ENCODE measurements around the gene CHML.

- TF ChIP-seq CTCF (conservative IDR thresholded peaks at IDR 0.05; ENCODE audit: low read length) (no peak), EZH2phosphoT487 (IDR thresholded peaks at IDR 0.05; ENCODE audit: borderline replicate concordance) (no peak)
Measured at GRCh38 chr1:241617426-241617825, 22.7 kb downstream of the CHML start.
